Rectal smooth muscle tissue (tissue), 1 donor: ENCODE data around the gene GNAS-AS1.
"Not testable (repeated sequence)": the region's sequence is repeated elsewhere in the genome, so short reads cannot be mapped to it uniquely, and the experiment has no call there.

ENCODE experiments used
- H3K27ac ChIP-seq: one replicate; pipeline ENCODE4 v1.7.0; 2013; ENCODE audit warnings: low read depth, low read length, inconsistent platforms
- H3K27me3 ChIP-seq: one replicate; pipeline ENCODE4 v1.7.0; 2013; ENCODE audit warnings: low read length; ENCODE audit not compliant: control insufficient read depth, insufficient read depth
- H3K36me3 ChIP-seq: one replicate; pipeline ENCODE4 v1.7.0; 2013; ENCODE audit warnings: low read length; ENCODE audit not compliant: control insufficient read depth, insufficient read depth
- H3K4me1 ChIP-seq: one replicate; pipeline ENCODE4 v1.7.0; 2013; ENCODE audit warnings: low read length; ENCODE audit not compliant: control insufficient read depth, insufficient read depth
- H3K4me3 ChIP-seq: one replicate; pipeline ENCODE4 v1.7.0; 2013; ENCODE audit warnings: low read length
- H3K9ac ChIP-seq: one replicate; pipeline ENCODE4 v1.7.0; 2013; ENCODE audit warnings: low read length

GNAS-AS1 gene

GRCh38 chr20:58820515-58820914 lies 30.2 kb downstream of the GNAS-AS1 start:
- not testable (repeated sequence) for H3K27ac ChIP-seq

GRCh38 chr20:58819921-58820320 lies 30.8 kb downstream of the GNAS-AS1 start:
- no peaks in the 10 kb centered on the region for H3K36me3 ChIP-seq
- no peaks in the 10 kb centered on the region for H3K4me1 ChIP-seq
- H3K9ac ChIP-seq, result no peak overlapping the region
- H3K27me3 ChIP-seq, result no peaks in the 10 kb centered on the region
- no peak overlapping the region for H3K4me3 ChIP-seq
- no peak overlapping the region for H3K27ac ChIP-seq

More at GRCh38 chr20:58820515-58820914, 30.2 kb downstream of the GNAS-AS1 start:
- H3K9ac ChIP-seq, H3K4me3 ChIP-seq, H3K4me1 ChIP-seq, H3K27me3 ChIP-seq, H3K36me3 ChIP-seq: not testable (repeated sequence)

GRCh38 chr20:58818586-58819285 lies 32.0 kb downstream of the GNAS-AS1 start:
- Histone ChIP-seq H3K4me1 (no peaks in the 10 kb centered on the region), H3K27ac (no peak overlapping the region), H3K36me3 (no peaks in the 10 kb centered on the region), H3K9ac (no peak overlapping the region), H3K4me3 (no peak overlapping the region), H3K27me3 (no peaks in the 10 kb centered on the region)

GRCh38 chr20:58817748-58818147 lies 33.0 kb downstream of the GNAS-AS1 start:
- no peak overlapping the region for H3K4me3 ChIP-seq
- no peak overlapping the region for H3K27ac ChIP-seq
- no peaks in the 10 kb centered on the region for H3K27me3 ChIP-seq
- H3K36me3 ChIP-seq, result no peaks in the 10 kb centered on the region
- no peak overlapping the region for H3K9ac ChIP-seq
- H3K4me1 ChIP-seq, result no peaks in the 10 kb centered on the region

- no peak overlapping the region for H3K9ac ChIP-seq
- H3K36me3 ChIP-seq, result no peaks in the 10 kb centered on the region
- H3K27me3 ChIP-seq, result no peaks in the 10 kb centered on the region
- no peaks in the 10 kb centered on the region for H3K4me1 ChIP-seq
- H3K27ac ChIP-seq, result no peak overlapping the region
- no peak overlapping the region for H3K4me3 ChIP-seq
Observed at GRCh38 chr20:58816957-58817651, 33.6 kb downstream of the GNAS-AS1 start.

GRCh38 chr20:58816051-58816450 lies 34.7 kb downstream of the GNAS-AS1 start:
- Histone ChIP-seq H3K4me3 (no peak overlapping the region), H3K4me1 (no peaks in the 10 kb centered on the region), H3K36me3 (no peaks in the 10 kb centered on the region), H3K9ac (no peak overlapping the region), H3K27me3 (no peaks in the 10 kb centered on the region), H3K27ac (no peak overlapping the region)

GRCh38 chr20:58815448-58815847 lies 35.3 kb downstream of the GNAS-AS1 start:
- Histone ChIP-seq H3K4me1 (no peaks in the 10 kb centered on the region), H3K27ac (no peak overlapping the region), H3K9ac (no peak overlapping the region)

GRCh38 chr20:58813369-58813768 lies 37.3 kb downstream of the GNAS-AS1 start:
- H3K9ac ChIP-seq, result no peak overlapping the region
- H3K27me3 ChIP-seq, result no peaks in the 10 kb centered on the region
- no peaks in the 10 kb centered on the region for H3K36me3 ChIP-seq
- H3K4me1 ChIP-seq, result no peaks in the 10 kb centered on the region
- H3K27ac ChIP-seq, result no peak overlapping the region
- H3K4me3 ChIP-seq, result no peak overlapping the region

More at GRCh38 chr20:58815448-58815847, 35.3 kb downstream of the GNAS-AS1 start:
- no peaks in the 10 kb centered on the region for H3K27me3 ChIP-seq
- no peak overlapping the region for H3K4me3 ChIP-seq
- no peaks in the 10 kb centered on the region for H3K36me3 ChIP-seq

- H3K27me3 ChIP-seq, result no peaks in the 10 kb centered on the region
- no peak overlapping the region for H3K9ac ChIP-seq
- H3K4me3 ChIP-seq, result no peak overlapping the region
- no peak overlapping the region for H3K27ac ChIP-seq
- no peaks in the 10 kb centered on the region for H3K4me1 ChIP-seq
- H3K36me3 ChIP-seq, result no peaks in the 10 kb centered on the region
Observed at GRCh38 chr20:58811334-58811733, 39.4 kb downstream of the GNAS-AS1 start.

GRCh38 chr20:58810879-58811250 lies 39.8 kb downstream of the GNAS-AS1 start:
- Histone ChIP-seq H3K27me3 (no peaks in the 10 kb centered on the region), H3K27ac (no peak overlapping the region)

GRCh38 chr20:58810116-58810878 lies 40.4 kb downstream of the GNAS-AS1 start:
- H3K27ac ChIP-seq, result no peak overlapping the region
- no peaks in the 10 kb centered on the region for H3K4me1 ChIP-seq
- no peaks in the 10 kb centered on the region for H3K27me3 ChIP-seq
- H3K4me3 ChIP-seq, result no peak overlapping the region
- H3K36me3 ChIP-seq, result no peaks in the 10 kb centered on the region
- H3K9ac ChIP-seq, result no peak overlapping the region

More at GRCh38 chr20:58810879-58811250, 39.8 kb downstream of the GNAS-AS1 start:
- no peak overlapping the region for H3K4me3 ChIP-seq
- H3K36me3 ChIP-seq, result no peaks in the 10 kb centered on the region
- no peak overlapping the region for H3K9ac ChIP-seq
- H3K4me1 ChIP-seq, result no peaks in the 10 kb centered on the region

GRCh38 chr20:58808271-58809046 lies 42.2 kb downstream of the GNAS-AS1 start:
- H3K4me1 ChIP-seq, result no peaks in the 10 kb centered on the region

More at GRCh38 chr20:58808271-58809046, 42.2 kb downstream of the GNAS-AS1 start:
- Histone ChIP-seq H3K4me3 (no peak overlapping the region), H3K36me3 (no peaks in the 10 kb centered on the region), H3K9ac (no peak overlapping the region), H3K27me3 (no peaks in the 10 kb centered on the region), H3K27ac (no peak overlapping the region)
